GM12878 (cell line): Measurements from ENCODE around the gene CALY. TPM values are rescaled to one million over a fixed set of nuclear protein-coding genes. Genes with fewer than 3 reads are reported as not detected.

Experiments used
- ATAC-seq: fragments of 200-7000 bp; cut with Tn5 transposase; 3 replicates; pipeline ENCODE4 v1.9.1; 2020; ENCODE audit warnings: mild to moderate bottlenecking, moderate library complexity
- BruUV-seq: library from RNA; stranded (reverse); fragments of 400-500 nt; replicated peaks from 2 replicates; lab custom pipeline; 2021; lab: Mats Ljungman, UMichigan
- CTCF ChIA-PET: fragments of 300-600 bp; sonication (Branson Sonifier 250); formaldehyde crosslinking; extraction: SDS; loops from one replicate; lab custom pipeline; 2021; ENCODE audit warnings: inconsistent platforms; lab: Yijun Ruan, JAX
- POLR2A ChIA-PET: fragments of 350-600 bp; formaldehyde crosslinking; extraction: SDS; loops from one replicate; lab custom pipeline; 2021; ENCODE audit warnings: inconsistent platforms; lab: Charles Lee
- RAD21 ChIA-PET: fragments of 300-600 bp; sonication (Branson Sonifier 250); formaldehyde crosslinking; loops from one replicate; lab custom pipeline; 2023; ENCODE audit warnings: antibody characterized with exemption; ENCODE audit not compliant: unreplicated experiment; lab: Charles Lee
- SMC1A ChIA-PET: fragments of 300-600 bp; sonication (Branson Sonifier 250); formaldehyde crosslinking; loops from one replicate; lab custom pipeline; 2023; ENCODE audit not compliant: unreplicated experiment, uncharacterized antibody; lab: Charles Lee
- DNase-seq: peaks from one replicate; pipeline ENCODE4 v3.0.0-alpha.2; 2011; ENCODE audit warnings: low read depth, low spot score
- FAIRE-seq: peaks from 3 replicates; lab custom pipeline; 2011; peaks lifted over from hg19 to GRCh38; lab: Jason Lieb, UNC
- H2AFZ ChIP-seq: 2 replicates; pipeline ENCODE4 v1.6.0; 2011; ENCODE audit warnings: low read depth, low read length, control low read depth; ENCODE audit not compliant: control insufficient read depth
- H3K27ac ChIP-seq: 2 replicates; pipeline ENCODE4 v1.5.1; 2011; ENCODE audit warnings: control low read depth; ENCODE audit not compliant: control insufficient read depth, insufficient read depth
- H3K27me3 ChIP-seq, 2 experiments: replicated peaks in 1 of 2; 2 replicates each; pipeline versions ENCODE4 v1.6.0 to v1.6.1; 2011; ENCODE audit warnings: low read length in 1 of 2; ENCODE audit not compliant: control insufficient read depth in 2 of 2, insufficient read depth in 2 of 2
- H3K36me3 ChIP-seq, 2 experiments: 2 replicates each; pipeline ENCODE4 v1.5.1; 2011; ENCODE audit warnings: low read length in 1 of 2; ENCODE audit not compliant: control insufficient read depth in 2 of 2, insufficient read depth in 2 of 2
- H3K4me1 ChIP-seq: 2 replicates; pipeline ENCODE4 v1.6.1; 2011; ENCODE audit warnings: mild to moderate bottlenecking, low read length, moderate library complexity, mixed read lengths; ENCODE audit not compliant: control insufficient read depth, insufficient read depth
- H3K4me2 ChIP-seq: 2 replicates; pipeline ENCODE4 v1.6.0; 2011; ENCODE audit warnings: control low read depth; ENCODE audit not compliant: control insufficient read depth, insufficient read depth
- H3K4me3 ChIP-seq: fragments of 200-600 bp; sonication (generic); 2 replicates; pipeline ENCODE4 v1.5.1; 2016
- H3K79me2 ChIP-seq: 2 replicates; pipeline ENCODE4 v1.6.0; 2011; ENCODE audit warnings: low read length; ENCODE audit not compliant: control insufficient read depth, insufficient read depth
- H3K9ac ChIP-seq: 2 replicates; pipeline ENCODE4 v1.8.0; 2011; ENCODE audit warnings: low read length, control low read depth, mixed read lengths; ENCODE audit not compliant: control insufficient read depth, insufficient read depth
- H3K9me3 ChIP-seq: replicated peaks from 3 replicates; pipeline ENCODE4 v1.5.1; 2011; ENCODE audit warnings: mild to moderate bottlenecking, low read length; ENCODE audit not compliant: control insufficient read depth, insufficient read depth
- H4K20me1 ChIP-seq: 2 replicates; pipeline ENCODE4 v1.6.0; 2011; ENCODE audit not compliant: control insufficient read depth, insufficient read depth
- CHD2 ChIP-seq: IDR thresholded peaks from 2 replicates; pipeline ENCODE4 v1.6.1; 2011; ENCODE audit warnings: low read depth, low read length, improper control_type of control experiment, borderline replicate concordance
- ETV6 ChIP-seq, 2 experiments: fragments of 450-650 bp in 1 of 2; IDR thresholded peaks in 1 of 2; conservative IDR thresholded peaks in 1 of 2; 2 replicates each; pipeline ENCODE4 v1.6.1; 2014; ENCODE audit warnings: antibody characterized with exemption in 1 of 2, borderline replicate concordance in 1 of 2, low read depth in 1 of 2, mild to moderate bottlenecking in 1 of 2, moderate library complexity in 1 of 2
- IKZF1 ChIP-seq: fragments of 450-650 bp; conservative IDR thresholded peaks from 2 replicates; pipeline ENCODE4 v1.6.1; 2017; ENCODE audit warnings: antibody characterized with exemption, mild to moderate bottlenecking
- KDM1A ChIP-seq: fragments of 200-600 bp; sonication (generic); IDR thresholded peaks from 2 replicates; pipeline ENCODE4 v1.6.1; 2016; ENCODE audit warnings: borderline replicate concordance
- MXI1 ChIP-seq: fragments of 150-350 bp; IDR thresholded peaks from 2 replicates; pipeline ENCODE4 v1.6.1; 2011; ENCODE audit warnings: low read depth, mild to moderate bottlenecking, inconsistent platforms, low read length, improper control_type of control experiment
- PAX5 ChIP-seq: IDR thresholded peaks from 2 replicates; pipeline ENCODE4 v1.6.1; 2011; ENCODE audit warnings: low read depth, low read length, borderline replicate concordance
- POLR2A ChIP-seq: IDR thresholded peaks from 2 replicates; pipeline ENCODE4 v1.6.1; 2011; ENCODE audit warnings: low read depth, mild to moderate bottlenecking, low read length
- SIX5 ChIP-seq: IDR thresholded peaks from 2 replicates; pipeline ENCODE4 v1.6.1; 2011; ENCODE audit warnings: mild to moderate bottlenecking, low read depth, low read length, moderate library complexity; ENCODE audit not compliant: severe bottlenecking
- TAF1 ChIP-seq: IDR thresholded peaks from 2 replicates; pipeline ENCODE4 v1.6.1; 2011; ENCODE audit warnings: mild to moderate bottlenecking, low read depth, low read length, borderline replicate concordance
- WGBS: methylation state at CpG from one replicate; pipeline ENCODE4 v1.1.6; 2016; ENCODE audit warnings: low lambda C conversion rate; ENCODE audit not compliant: insufficient replicate concordance, insufficient coverage; ENCODE audit errors: missing lambda C conversion rate; 5-methylcytosine and 5-hydroxymethylcytosine counted together
- in situ Hi-C: fragments of 300-500 bp; cut with MboI; formaldehyde crosslinking; loops from 9 replicates; pipeline ENCODE4 v1.14.3; 2018; ENCODE audit warnings: mixed read lengths
- intact Hi-C: fragments of 100-400 bp; cut with micrococcal nuclease; formaldehyde crosslinking; loops from one replicate; pipeline ENCODE4 v1.14.2; 2022; ENCODE audit not compliant: unreplicated experiment
- polyA plus RNA-seq, 11 experiments: library from polyadenylated mRNA; depleted of rRNA in 4 of 11; unstranded in 6 of 11; stranded (reverse) in 5 of 11; fragments of >200 nt; fragmentation: Nextera tagmentation in 4 of 11; fragmentation: Illumina TruSeq in 1 of 11; extraction: Ambion mirVana in 4 of 11; extraction: Trizol in 1 of 11; gene quantifications; 1 replicate in 1 of 11; 2 replicates in 10 of 11; pipeline versions ENCODE4 v1.2.1 to v1.2.3, GENCODE V29; 2011 to 2016; ENCODE audit warnings: inconsistent platforms in 2 of 11, missing spikeins in 2 of 11, low read depth in 1 of 11
- total RNA-seq, 4 experiments: library from RNA; depleted of rRNA in 3 of 4; stranded (reverse); fragments of >200 nt in 3 of 4; fragmentation: Illumina TruSeq in 1 of 4; extraction: Trizol in 1 of 4; gene quantifications; 2 replicates each; pipeline versions ENCODE4 v1.2.1 to v1.2.3, GENCODE V29; 2013 to 2021
- TF ChIP-seq, protein P1 (sequence below): IDR thresholded peaks from 2 replicates; pipeline ENCODE4 v1.6.1; 2012; ENCODE audit warnings: low read depth, low read length, improper control_type of control experiment
- TF ChIP-seq, protein P2 (sequence below): IDR thresholded peaks from 2 replicates; pipeline ENCODE4 v1.6.1; 2012; ENCODE audit warnings: low read depth, low read length, improper control_type of control experiment
- TF ChIP-seq, protein P3 (sequence below): fragments of 450-650 bp; IDR thresholded peaks from 2 replicates; pipeline ENCODE4 v1.6.1; 2016; ENCODE audit warnings: mild to moderate bottlenecking

CALY gene
- total and polyA plus RNA-seq, 10 of the 15 experiments (the other 5 are each of a cell fraction or from before 2014, with no cell fraction given), result 0.07 TPM; not detected in 9

- TF ChIP-seq, protein P1, sequence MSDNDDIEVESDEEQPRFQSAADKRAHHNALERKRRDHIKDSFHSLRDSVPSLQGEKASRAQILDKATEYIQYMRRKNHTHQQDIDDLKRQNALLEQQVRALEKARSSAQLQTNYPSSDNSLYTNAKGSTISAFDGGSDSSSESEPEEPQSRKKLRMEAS, result no peak
- peak; percentile 87 for TF ChIP-seq PAX5
- TF ChIP-seq, protein P2, sequence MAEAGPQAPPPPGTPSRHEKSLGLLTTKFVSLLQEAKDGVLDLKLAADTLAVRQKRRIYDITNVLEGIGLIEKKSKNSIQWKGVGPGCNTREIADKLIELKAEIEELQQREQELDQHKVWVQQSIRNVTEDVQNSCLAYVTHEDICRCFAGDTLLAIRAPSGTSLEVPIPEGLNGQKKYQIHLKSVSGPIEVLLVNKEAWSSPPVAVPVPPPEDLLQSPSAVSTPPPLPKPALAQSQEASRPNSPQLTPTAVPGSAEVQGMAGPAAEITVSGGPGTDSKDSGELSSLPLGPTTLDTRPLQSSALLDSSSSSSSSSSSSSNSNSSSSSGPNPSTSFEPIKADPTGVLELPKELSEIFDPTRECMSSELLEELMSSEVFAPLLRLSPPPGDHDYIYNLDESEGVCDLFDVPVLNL, result no peak
- peak; percentile 72; the same call in 1 of the 2 replicates for TF ChIP-seq TAF1
Observed at GRCh38 chr10:133276435-133277201, 60.1 kb downstream of the CALY start, which contains the start of gene ADAM8 (continued).

DNA sequence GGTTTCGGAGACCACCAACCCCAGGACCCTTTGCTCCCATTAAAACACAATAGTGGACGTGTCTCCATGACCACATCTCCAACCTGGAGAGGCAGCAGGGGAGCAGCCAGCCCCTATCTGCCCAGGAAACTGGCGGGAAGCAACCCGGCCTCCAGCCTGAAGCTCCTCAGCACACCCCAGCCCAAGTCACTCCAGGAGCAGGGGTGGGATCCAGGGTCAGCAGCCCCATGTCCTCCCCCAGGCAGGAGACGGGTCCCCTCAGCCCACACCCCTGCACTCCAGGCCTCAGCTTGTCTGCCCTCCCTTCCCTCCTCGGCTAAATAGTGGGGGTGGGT, 60.6 kb downstream of the CALY start:
- Histone ChIP-seq H3K9ac (peak overlapping the region; percentile 92), H3K27me3 (no peaks in the 10 kb centered on the region), H3K4me1 (peaks cover 33% of the 10 kb centered on the region), H3K4me2 (peak overlapping the region; percentile 90), H2AFZ (peak overlapping the region; percentile 48), H4K20me1 (no peaks in the 10 kb centered on the region; the same call in 1 of the 2 replicates), H3K36me3 (peaks cover 5 to 21% of the 10 kb centered on the region in 2 experiments; a peak in 3 of 4 replicates), H3K79me2 (peaks cover 23% of the 10 kb centered on the region), H3K9me3 (no peaks in the 10 kb centered on the region), H3K27ac (peak overlapping the region; percentile 96), H3K4me3 (peak overlapping the region; percentile 94)
- peak; percentile 5 for ATAC-seq
- FAIRE-seq, result no peak
- ChIA-PET POLR2A (interaction anchor here (0.6 to 0.9 kb wide), 2 partner anchors 9 to 15 kb away, joined by 3 read pairs; no protein-coding TSS in a partner anchor), CTCF (interaction anchor here (1.0 to 3.2 kb wide), 5 partner anchors 15 to 130 kb away, joined by 4 to 15 read pairs (median 5); no protein-coding TSS in a partner anchor), RAD21 (interaction anchor here (1.4 to 2.4 kb wide), 2 partner anchors 15 to 19 kb away, joined by 3 to 9 read pairs; no protein-coding TSS in a partner anchor), SMC1A (interaction anchor here (1.0 to 1.5 kb wide), 2 partner anchors 114 to 128 kb away, joined by 4 read pairs; no protein-coding TSS in a partner anchor)
- DNase-seq, result no peak
- intact Hi-C loops, result no loop called here
- no TSS peak for BruUV-seq
- 2% methylated on average over 6 of the region's 6 CpGs for WGBS
- TF ChIP-seq POLR2A, result no peak
- TF ChIP-seq KDM1A, result no peak
- no peak for TF ChIP-seq MXI1
- 0 out of 2 replicates have a peak, but pooled peaks have one; percentile 21 for TF ChIP-seq IKZF1
- TF ChIP-seq CHD2, result no peak
- TF ChIP-seq, protein P3, sequence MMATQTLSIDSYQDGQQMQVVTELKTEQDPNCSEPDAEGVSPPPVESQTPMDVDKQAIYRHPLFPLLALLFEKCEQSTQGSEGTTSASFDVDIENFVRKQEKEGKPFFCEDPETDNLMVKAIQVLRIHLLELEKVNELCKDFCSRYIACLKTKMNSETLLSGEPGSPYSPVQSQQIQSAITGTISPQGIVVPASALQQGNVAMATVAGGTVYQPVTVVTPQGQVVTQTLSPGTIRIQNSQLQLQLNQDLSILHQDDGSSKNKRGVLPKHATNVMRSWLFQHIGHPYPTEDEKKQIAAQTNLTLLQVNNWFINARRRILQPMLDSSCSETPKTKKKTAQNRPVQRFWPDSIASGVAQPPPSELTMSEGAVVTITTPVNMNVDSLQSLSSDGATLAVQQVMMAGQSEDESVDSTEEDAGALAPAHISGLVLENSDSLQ, result no peak
- TF ChIP-seq ETV6 (conservative IDR thresholded peaks at IDR 0.05 in 1 of 2, IDR thresholded peaks at IDR 0.05 in 1 of 2; ENCODE audit: borderline replicate concordance in 1 of 2, low read depth in 1 of 2), result no peak
- no peak for TF ChIP-seq SIX5
- TF ChIP-seq, protein P2, result no peak
- in situ Hi-C loops, result no loop called here
